Fibroblast of the aortic adventitia (primary cell): ENCODE measurements around the gene FLT3. TPM values are rescaled to one million over a fixed set of nuclear protein-coding genes. Genes with fewer than 3 reads are reported as not detected.

Experiments used
- DNase-seq: peaks from one replicate; pipeline ENCODE4 v3.0.0-alpha.2; 2010; ENCODE audit warnings: low read depth
- H3K4me3 ChIP-seq: 2 replicates; pipeline ENCODE4 v1.5.1; 2011; ENCODE audit warnings: low read depth, mild to moderate bottlenecking, control low read depth, low read length, moderate library complexity
- total RNA-seq: library from RNA; depleted of rRNA; stranded (reverse); fragments of >200 nt; gene quantifications from 2 replicates; pipeline ENCODE4 v1.2.3, GENCODE V29; 2012; ENCODE audit warnings: low replicate concordance
- TF ChIP-seq, protein P1 (sequence below): IDR thresholded peaks from 2 replicates; pipeline ENCODE4 v1.5.1; 2011; ENCODE audit warnings: mild to moderate bottlenecking, low read length, control low read depth, inconsistent platforms; ENCODE audit not compliant: insufficient read depth

The FLT3 gene
- total RNA-seq, 1 donor, result not detected

DNA sequence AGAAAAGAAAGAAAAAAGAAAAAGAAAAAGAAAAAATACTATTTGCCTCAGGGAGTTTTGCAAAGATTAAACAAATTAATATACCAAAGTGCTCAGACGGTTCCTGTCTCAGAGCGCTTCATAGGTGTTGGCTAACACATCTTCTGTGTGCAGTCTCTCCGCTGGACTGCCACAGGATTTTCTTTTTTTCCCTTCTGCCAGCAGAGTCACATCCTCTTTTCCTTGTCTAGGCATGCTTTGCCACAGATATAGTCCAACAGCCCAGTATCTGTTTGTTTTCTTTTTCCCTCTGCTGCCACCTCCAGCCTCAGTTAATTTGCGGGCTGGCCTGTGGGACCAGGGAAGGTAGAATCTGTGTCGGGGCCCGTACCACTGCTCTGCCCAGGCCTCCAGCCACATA lies 108.5 kb downstream of the FLT3 start:
- DNase-seq, result no peak
- no peak overlapping the region for H3K4me3 ChIP-seq
- TF ChIP-seq, protein P1, sequence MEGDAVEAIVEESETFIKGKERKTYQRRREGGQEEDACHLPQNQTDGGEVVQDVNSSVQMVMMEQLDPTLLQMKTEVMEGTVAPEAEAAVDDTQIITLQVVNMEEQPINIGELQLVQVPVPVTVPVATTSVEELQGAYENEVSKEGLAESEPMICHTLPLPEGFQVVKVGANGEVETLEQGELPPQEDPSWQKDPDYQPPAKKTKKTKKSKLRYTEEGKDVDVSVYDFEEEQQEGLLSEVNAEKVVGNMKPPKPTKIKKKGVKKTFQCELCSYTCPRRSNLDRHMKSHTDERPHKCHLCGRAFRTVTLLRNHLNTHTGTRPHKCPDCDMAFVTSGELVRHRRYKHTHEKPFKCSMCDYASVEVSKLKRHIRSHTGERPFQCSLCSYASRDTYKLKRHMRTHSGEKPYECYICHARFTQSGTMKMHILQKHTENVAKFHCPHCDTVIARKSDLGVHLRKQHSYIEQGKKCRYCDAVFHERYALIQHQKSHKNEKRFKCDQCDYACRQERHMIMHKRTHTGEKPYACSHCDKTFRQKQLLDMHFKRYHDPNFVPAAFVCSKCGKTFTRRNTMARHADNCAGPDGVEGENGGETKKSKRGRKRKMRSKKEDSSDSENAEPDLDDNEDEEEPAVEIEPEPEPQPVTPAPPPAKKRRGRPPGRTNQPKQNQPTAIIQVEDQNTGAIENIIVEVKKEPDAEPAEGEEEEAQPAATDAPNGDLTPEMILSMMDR, result no peak

DNA sequence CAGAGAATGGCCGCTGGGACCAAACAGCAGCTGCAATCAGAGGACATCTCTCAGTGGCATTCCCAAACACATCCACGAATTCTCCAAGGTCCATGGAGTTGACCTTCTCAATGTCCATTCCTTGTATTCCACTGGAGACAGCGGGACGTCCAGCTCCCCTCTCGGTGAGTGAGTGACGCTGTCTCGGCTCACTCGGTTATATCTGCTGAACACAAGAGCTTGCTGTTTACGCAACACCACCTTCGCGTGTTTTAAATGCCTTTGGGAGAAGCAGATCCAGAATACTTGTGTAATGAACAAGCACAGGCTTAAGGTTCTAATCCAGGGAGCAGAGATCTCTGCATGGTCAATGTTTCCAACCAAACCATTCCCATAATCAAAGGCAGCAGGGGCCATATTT lies 111.9 kb downstream of the FLT3 start, which contains the start of gene URAD:
Gene URAD (minus strand): TSS at position 174 of the 400 bp plus-strand sequence. CDS start 56 bp downstream, at position 118.
- TF ChIP-seq, protein P1, result no peak
- H3K4me3 ChIP-seq, result no peak within 1 kb of the TSS
- no peak for DNase-seq

DNA sequence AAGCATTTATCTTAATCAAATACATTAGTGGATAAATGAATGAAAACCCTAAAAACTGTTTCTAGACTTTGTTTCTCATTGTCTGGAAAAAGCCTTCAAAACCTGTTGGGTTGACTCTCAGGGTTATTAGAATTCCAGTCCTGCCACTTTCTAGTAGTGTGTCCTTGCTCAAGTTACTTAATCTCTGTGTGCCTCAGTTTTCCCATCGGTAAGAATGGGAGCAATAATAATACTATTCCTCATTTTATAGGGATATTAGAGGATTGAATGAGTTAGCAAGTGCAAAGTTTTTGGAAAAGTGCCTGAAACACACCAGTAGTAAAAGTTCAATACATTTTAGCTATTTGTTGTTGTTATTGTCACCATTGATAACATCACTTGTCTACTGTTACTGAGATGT lies 114.8 kb downstream of the FLT3 start:
- TF ChIP-seq, protein P1, result no peak
- no peak overlapping the region for H3K4me3 ChIP-seq
- no peak for DNase-seq

- TF ChIP-seq, protein P1, result no peak
- no peak for DNase-seq
- H3K4me3 ChIP-seq, result no peak overlapping the region
Measured at GRCh38 chr13:27982361-27982760, 118.0 kb downstream of the FLT3 start.

DNA sequence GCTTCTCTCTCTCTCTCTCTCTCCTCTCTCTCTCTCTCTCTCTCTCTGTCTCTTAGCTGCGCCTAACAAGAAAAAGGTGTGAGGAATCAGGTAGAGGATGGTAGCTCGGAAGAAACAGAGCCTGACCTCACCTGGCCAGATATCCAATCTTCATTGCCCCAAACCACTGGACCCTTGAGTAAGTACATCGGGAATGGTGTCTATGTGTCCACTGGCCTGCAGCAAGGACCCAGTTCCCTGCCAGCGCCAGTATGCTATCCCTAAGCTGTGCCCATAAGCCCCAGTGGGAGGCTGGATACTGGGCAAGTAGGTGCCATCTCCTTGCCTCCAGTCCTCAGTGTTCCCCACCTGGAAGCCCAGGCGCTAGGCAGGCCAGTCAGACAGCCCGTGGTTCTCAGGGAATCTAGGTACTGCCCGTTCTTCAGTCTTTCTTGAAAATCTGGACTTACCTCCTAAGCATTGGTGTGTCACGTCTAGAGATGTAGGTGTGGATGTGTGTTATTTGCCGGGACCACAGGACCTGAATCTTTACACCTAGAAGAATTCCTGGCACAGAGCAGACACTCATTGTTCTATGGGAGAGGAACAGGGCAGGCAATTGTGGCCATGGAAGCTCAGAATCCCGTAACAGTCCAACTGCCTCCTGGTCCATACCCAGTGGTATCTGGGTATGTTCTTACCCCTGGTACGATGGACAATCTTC lies 119.2 kb downstream of the FLT3 start:
- H3K4me3 ChIP-seq, result no peak overlapping the region
- TF ChIP-seq, protein P1, result no peak
- no peak for DNase-seq

DNA sequence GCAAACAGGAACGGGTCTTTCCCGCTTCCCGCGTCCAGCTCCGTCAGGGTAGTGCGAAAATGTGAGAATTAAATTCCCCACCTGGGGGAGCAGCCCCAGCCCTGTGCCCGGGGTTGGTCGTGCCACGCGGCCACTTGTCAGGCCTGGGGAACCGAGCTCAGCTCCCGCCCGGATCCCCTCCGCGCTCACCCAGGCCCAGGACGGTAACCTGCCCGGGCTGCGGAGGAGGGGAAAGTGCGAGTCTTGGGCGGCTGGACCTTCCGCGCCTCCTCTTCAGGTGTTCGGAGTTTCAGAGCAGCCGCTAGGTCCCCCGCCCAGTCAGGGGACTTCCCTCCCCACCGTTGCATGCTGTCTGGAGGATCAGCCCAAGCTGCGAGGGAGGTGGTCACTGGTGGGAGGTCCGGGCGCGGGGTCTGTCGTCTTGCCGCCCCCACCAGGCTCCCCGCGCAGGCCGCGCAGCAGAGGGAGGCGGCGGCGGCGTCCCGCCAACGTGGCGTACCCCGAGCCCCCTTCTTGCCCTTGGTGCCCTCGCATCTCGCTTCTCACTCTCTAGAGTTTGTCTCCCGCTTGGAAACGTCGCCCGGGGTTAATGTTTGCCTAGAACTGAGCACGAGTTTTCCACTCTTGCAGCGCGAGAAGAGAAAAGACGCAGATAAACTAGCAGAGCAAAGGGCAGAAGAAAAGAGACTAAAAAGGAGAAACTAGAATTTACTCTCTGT lies 119.9 kb downstream of the FLT3 start:
- TF ChIP-seq, protein P1, result no peak

More for the DNA sequence above, 119.9 kb downstream of the FLT3 start:
- DNase-seq, result no peak
- no peak overlapping the region for H3K4me3 ChIP-seq
